GM12878 (cell line): ENCODE results near the gene LIN37. TPM values are rescaled to one million over a fixed set of nuclear protein-coding genes. Genes with fewer than 3 reads are reported as not detected.

ENCODE experiments used
- EGR1 ChIP-seq, 2 experiments: IDR thresholded peaks; 1 replicate in 1 of 2; 2 replicates in 1 of 2; pipeline ENCODE4 v1.6.1; 2011 to 2012; ENCODE audit warnings: low read depth in 2 of 2, low read length in 2 of 2, borderline replicate concordance in 1 of 2, mild to moderate bottlenecking in 1 of 2, moderate library complexity in 1 of 2
- ESRRA ChIP-seq: IDR thresholded peaks from 2 replicates; pipeline ENCODE4 v1.6.1; 2012; ENCODE audit warnings: mild to moderate bottlenecking, low read length, improper control_type of control experiment
- HCFC1 ChIP-seq: fragments of 150-350 bp; IDR thresholded peaks from 2 replicates; pipeline ENCODE4 v1.6.1; 2014; ENCODE audit warnings: low read length
- IRF4 ChIP-seq: IDR thresholded peaks from 2 replicates; pipeline ENCODE4 v1.6.1; 2011; ENCODE audit warnings: low read depth, low read length
- LARP7 ChIP-seq: fragments of 450-650 bp; IDR thresholded peaks from 2 replicates; pipeline ENCODE4 v1.6.1; 2017; ENCODE audit warnings: mild to moderate bottlenecking
- MEF2B ChIP-seq: fragments of 450-650 bp; IDR thresholded peaks from 2 replicates; pipeline ENCODE4 v1.6.1; 2018; ENCODE audit warnings: mild to moderate bottlenecking, moderate library complexity; ENCODE audit not compliant: partially characterized antibody, poor library complexity, severe bottlenecking
- NFXL1 ChIP-seq: fragments of 450-650 bp; IDR thresholded peaks from 2 replicates; pipeline ENCODE4 v1.6.1; 2017; ENCODE audit warnings: antibody characterized with exemption, mild to moderate bottlenecking, borderline replicate concordance
- POLR2AphosphoS5 ChIP-seq: IDR thresholded peaks from 2 replicates; pipeline ENCODE4 v1.6.1; 2011; ENCODE audit warnings: mild to moderate bottlenecking, low read length, inconsistent platforms
- RELA ChIP-seq: fragments of 450-650 bp; IDR thresholded peaks from 2 replicates; pipeline ENCODE4 v1.8.0; 2014; ENCODE audit warnings: borderline replicate concordance; ENCODE audit not compliant: partially characterized antibody
- SIN3A ChIP-seq: IDR thresholded peaks from 2 replicates; pipeline ENCODE4 v1.6.1; 2012; ENCODE audit warnings: low read depth, low read length, improper control_type of control experiment
- STAT3 ChIP-seq: IDR thresholded peaks from 2 replicates; pipeline ENCODE4 v1.6.1; 2011; ENCODE audit warnings: low read depth, low read length, improper control_type of control experiment
- TARDBP ChIP-seq: IDR thresholded peaks from 2 replicates; pipeline ENCODE4 v1.6.1; 2016; ENCODE audit warnings: borderline replicate concordance
- ZNF384 ChIP-seq: IDR thresholded peaks from 2 replicates; pipeline ENCODE4 v1.6.1; 2012; ENCODE audit warnings: low read depth, mild to moderate bottlenecking, low read length, improper control_type of control experiment, borderline replicate concordance
- polyA plus RNA-seq, 11 experiments: library from polyadenylated mRNA; depleted of rRNA in 4 of 11; unstranded in 6 of 11; stranded (reverse) in 5 of 11; fragments of >200 nt; fragmentation: Nextera tagmentation in 4 of 11; fragmentation: Illumina TruSeq in 1 of 11; extraction: Ambion mirVana in 4 of 11; extraction: Trizol in 1 of 11; gene quantifications; 1 replicate in 1 of 11; 2 replicates in 10 of 11; pipeline versions ENCODE4 v1.2.1 to v1.2.3, GENCODE V29; 2011 to 2016; ENCODE audit warnings: inconsistent platforms in 2 of 11, missing spikeins in 2 of 11, low read depth in 1 of 11
- total RNA-seq, 4 experiments: library from RNA; depleted of rRNA in 3 of 4; stranded (reverse); fragments of >200 nt in 3 of 4; fragmentation: Illumina TruSeq in 1 of 4; extraction: Trizol in 1 of 4; gene quantifications; 2 replicates each; pipeline versions ENCODE4 v1.2.1 to v1.2.3, GENCODE V29; 2013 to 2021
- TF ChIP-seq, protein P1 (sequence below): IDR thresholded peaks from 2 replicates; pipeline ENCODE4 v1.6.1; 2011; ENCODE audit warnings: mild to moderate bottlenecking, low read depth, low read length, moderate library complexity; ENCODE audit not compliant: insufficient replicate concordance
- TF ChIP-seq, protein P2 (sequence below): IDR thresholded peaks from 2 replicates; pipeline ENCODE4 v1.6.1; 2011; ENCODE audit warnings: low read depth, low read length, improper control_type of control experiment, borderline replicate concordance
- TF ChIP-seq, protein P3 (sequence below): fragments of 450-650 bp; IDR thresholded peaks from 2 replicates; pipeline ENCODE4 v1.6.1; 2016; ENCODE audit warnings: mild to moderate bottlenecking
- TF ChIP-seq, protein P4 (sequence below): fragments of 150-350 bp; IDR thresholded peaks from 2 replicates; pipeline ENCODE4 v1.6.1; 2014; ENCODE audit warnings: mild to moderate bottlenecking, low read depth, low read length
- TF ChIP-seq, protein P5 (sequence below): fragments of 450-650 bp; IDR thresholded peaks from 2 replicates; pipeline ENCODE4 v1.6.1; 2017; ENCODE audit warnings: mild to moderate bottlenecking, moderate library complexity
- TF ChIP-seq, protein P6 (sequence below): IDR thresholded peaks from 2 replicates; pipeline ENCODE4 v1.6.1; 2011; ENCODE audit warnings: low read depth, mild to moderate bottlenecking, low read length, moderate library complexity, borderline replicate concordance; ENCODE audit errors: extremely low read depth

Gene LIN37
- total and polyA plus RNA-seq, 10 of the 15 experiments (the other 5 are each of a cell fraction or from before 2014, with no cell fraction given) = 0.69 to 11.9 (median 7.6) TPM

DNA sequence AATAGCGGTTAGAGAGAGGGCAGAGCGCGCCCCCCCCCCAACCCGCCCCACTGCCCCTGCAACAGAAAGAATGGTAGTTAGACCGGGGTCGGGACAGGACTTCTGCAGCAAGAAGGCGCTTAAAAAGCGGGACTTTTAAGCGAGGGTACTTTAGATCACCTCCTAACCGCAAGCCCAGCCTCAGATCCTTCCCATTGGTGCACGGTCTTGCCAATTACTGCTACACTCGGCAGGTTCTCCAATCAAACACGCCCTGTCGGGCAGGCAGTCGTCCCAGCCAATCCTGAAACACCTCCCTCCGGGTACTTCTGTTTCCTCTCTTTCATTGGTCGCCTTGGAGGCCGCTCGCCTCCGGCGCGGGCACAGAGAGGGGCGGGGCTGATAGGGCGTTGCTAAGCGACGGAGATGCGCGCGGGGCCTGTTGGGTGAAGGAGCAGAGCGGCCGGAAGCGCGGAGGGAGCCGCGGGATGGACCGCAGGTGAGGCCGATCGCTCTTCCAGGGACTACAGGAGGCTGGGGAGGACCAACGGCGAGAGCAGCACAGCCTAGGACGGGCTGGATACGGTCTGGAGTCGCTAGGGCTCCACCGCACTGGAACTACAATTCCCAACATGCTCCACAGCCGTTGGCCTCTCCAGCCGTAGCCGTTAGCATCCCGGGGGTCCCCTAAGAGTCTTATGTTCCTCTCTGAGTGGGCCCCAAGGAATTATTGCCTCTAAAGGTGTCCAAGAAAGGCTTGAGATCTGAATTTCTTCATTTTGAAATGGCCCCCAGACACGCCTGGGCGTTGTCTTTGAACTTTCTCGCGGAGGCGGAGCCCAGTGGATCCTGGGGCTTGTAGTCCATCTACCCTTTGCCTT lies 9.6 kb downstream of the LIN37 start, which contains the start of gene PROSER3 (continued):
- TF ChIP-seq, protein P1, sequence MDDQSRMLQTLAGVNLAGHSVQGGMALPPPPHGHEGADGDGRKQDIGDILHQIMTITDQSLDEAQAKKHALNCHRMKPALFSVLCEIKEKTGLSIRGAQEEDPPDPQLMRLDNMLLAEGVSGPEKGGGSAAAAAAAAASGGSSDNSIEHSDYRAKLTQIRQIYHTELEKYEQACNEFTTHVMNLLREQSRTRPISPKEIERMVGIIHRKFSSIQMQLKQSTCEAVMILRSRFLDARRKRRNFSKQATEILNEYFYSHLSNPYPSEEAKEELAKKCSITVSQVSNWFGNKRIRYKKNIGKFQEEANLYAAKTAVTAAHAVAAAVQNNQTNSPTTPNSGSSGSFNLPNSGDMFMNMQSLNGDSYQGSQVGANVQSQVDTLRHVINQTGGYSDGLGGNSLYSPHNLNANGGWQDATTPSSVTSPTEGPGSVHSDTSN = peak; percentile 97
- TF ChIP-seq EGR1 (IDR thresholded peaks at IDR 0.05; ENCODE audit: borderline replicate concordance in 1 of 2, low read depth in 2 of 2, low read length in 2 of 2) (peak in 1 of 2 experiments; percentile 87; a peak in 1 of 3 replicates), SIN3A (peak; percentile 79), ZNF384 (no peak), RELA (peak; percentile 9), LARP7 (peak; percentile 94), ESRRA (no peak; the same call in 1 of the 2 replicates), STAT3 (no peak), MEF2B (peak; percentile 63), HCFC1 (peak; percentile 86), IRF4 (no peak), POLR2AphosphoS5 (peak; percentile 88), TARDBP (no peak), NFXL1 (no peak)
- TF ChIP-seq, protein P2, sequence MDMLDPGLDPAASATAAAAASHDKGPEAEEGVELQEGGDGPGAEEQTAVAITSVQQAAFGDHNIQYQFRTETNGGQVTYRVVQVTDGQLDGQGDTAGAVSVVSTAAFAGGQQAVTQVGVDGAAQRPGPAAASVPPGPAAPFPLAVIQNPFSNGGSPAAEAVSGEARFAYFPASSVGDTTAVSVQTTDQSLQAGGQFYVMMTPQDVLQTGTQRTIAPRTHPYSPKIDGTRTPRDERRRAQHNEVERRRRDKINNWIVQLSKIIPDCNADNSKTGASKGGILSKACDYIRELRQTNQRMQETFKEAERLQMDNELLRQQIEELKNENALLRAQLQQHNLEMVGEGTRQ = no peak
- TF ChIP-seq, protein P3, sequence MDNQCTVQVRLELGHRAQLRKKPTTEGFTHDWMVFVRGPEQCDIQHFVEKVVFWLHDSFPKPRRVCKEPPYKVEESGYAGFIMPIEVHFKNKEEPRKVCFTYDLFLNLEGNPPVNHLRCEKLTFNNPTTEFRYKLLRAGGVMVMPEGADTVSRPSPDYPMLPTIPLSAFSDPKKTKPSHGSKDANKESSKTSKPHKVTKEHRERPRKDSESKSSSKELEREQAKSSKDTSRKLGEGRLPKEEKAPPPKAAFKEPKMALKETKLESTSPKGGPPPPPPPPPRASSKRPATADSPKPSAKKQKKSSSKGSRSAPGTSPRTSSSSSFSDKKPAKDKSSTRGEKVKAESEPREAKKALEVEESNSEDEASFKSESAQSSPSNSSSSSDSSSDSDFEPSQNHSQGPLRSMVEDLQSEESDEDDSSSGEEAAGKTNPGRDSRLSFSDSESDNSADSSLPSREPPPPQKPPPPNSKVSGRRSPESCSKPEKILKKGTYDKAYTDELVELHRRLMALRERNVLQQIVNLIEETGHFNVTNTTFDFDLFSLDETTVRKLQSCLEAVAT = peak; percentile 83
- TF ChIP-seq, protein P4, sequence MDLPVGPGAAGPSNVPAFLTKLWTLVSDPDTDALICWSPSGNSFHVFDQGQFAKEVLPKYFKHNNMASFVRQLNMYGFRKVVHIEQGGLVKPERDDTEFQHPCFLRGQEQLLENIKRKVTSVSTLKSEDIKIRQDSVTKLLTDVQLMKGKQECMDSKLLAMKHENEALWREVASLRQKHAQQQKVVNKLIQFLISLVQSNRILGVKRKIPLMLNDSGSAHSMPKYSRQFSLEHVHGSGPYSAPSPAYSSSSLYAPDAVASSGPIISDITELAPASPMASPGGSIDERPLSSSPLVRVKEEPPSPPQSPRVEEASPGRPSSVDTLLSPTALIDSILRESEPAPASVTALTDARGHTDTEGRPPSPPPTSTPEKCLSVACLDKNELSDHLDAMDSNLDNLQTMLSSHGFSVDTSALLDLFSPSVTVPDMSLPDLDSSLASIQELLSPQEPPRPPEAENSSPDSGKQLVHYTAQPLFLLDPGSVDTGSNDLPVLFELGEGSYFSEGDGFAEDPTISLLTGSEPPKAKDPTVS = no peak
- TF ChIP-seq, protein P5, sequence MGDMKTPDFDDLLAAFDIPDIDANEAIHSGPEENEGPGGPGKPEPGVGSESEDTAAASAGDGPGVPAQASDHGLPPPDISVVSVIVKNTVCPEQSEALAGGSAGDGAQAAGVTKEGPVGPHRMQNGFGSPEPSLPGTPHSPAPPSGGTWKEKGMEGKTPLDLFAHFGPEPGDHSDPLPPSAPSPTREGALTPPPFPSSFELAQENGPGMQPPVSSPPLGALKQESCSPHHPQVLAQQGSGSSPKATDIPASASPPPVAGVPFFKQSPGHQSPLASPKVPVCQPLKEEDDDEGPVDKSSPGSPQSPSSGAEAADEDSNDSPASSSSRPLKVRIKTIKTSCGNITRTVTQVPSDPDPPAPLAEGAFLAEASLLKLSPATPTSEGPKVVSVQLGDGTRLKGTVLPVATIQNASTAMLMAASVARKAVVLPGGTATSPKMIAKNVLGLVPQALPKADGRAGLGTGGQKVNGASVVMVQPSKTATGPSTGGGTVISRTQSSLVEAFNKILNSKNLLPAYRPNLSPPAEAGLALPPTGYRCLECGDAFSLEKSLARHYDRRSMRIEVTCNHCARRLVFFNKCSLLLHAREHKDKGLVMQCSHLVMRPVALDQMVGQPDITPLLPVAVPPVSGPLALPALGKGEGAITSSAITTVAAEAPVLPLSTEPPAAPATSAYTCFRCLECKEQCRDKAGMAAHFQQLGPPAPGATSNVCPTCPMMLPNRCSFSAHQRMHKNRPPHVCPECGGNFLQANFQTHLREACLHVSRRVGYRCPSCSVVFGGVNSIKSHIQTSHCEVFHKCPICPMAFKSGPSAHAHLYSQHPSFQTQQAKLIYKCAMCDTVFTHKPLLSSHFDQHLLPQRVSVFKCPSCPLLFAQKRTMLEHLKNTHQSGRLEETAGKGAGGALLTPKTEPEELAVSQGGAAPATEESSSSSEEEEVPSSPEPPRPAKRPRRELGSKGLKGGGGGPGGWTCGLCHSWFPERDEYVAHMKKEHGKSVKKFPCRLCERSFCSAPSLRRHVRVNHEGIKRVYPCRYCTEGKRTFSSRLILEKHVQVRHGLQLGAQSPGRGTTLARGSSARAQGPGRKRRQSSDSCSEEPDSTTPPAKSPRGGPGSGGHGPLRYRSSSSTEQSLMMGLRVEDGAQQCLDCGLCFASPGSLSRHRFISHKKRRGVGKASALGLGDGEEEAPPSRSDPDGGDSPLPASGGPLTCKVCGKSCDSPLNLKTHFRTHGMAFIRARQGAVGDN = no peak
- TF ChIP-seq, protein P6, sequence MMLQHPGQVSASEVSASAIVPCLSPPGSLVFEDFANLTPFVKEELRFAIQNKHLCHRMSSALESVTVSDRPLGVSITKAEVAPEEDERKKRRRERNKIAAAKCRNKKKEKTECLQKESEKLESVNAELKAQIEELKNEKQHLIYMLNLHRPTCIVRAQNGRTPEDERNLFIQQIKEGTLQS = no peak
